ENCODE measurements around the gene TSPAN15.

Gene TSPAN15

GRCh38 chr10:69489506-69490090, 38.3 kb downstream of the TSPAN15 start:
- DNase-seq: no peak

- DNase-seq: no peak
These were observed 39.6 kb downstream of the TSPAN15 start for GRCh38 chr10:69490876-69491275.

- no peak for DNase-seq
These were observed 40.3 kb downstream of the TSPAN15 start for GRCh38 chr10:69491611-69492010.

GRCh38 chr10:69492091-69492745, 41.0 kb downstream of the TSPAN15 start:
- no peak for DNase-seq

- no peak for DNase-seq
These were observed 41.6 kb downstream of the TSPAN15 start for GRCh38 chr10:69492746-69493462.

- no peak for DNase-seq
These were observed 43.6 kb downstream of the TSPAN15 start for GRCh38 chr10:69494626-69495558.

GRCh38 chr10:69495666-69496065, 44.4 kb downstream of the TSPAN15 start:
- no peak for DNase-seq

GRCh38 chr10:69496352-69497230, 45.3 kb downstream of the TSPAN15 start:
- DNase-seq: no peak

GRCh38 chr10:69497231-69497561, 45.9 kb downstream of the TSPAN15 start:
- DNase-seq: no peak

- no peak for DNase-seq
These were observed 46.5 kb downstream of the TSPAN15 start for GRCh38 chr10:69497611-69498390.

- no peak for DNase-seq
These were observed 47.6 kb downstream of the TSPAN15 start for GRCh38 chr10:69498711-69499471.

GRCh38 chr10:69499726-69500689, 48.7 kb downstream of the TSPAN15 start:
- DNase-seq: no peak

GRCh38 chr10:69500864-69501468, 49.7 kb downstream of the TSPAN15 start:
- no peak for DNase-seq

GRCh38 chr10:69501657-69502056, 50.4 kb downstream of the TSPAN15 start:
- no peak for DNase-seq

GRCh38 chr10:69502589-69502988, 51.3 kb downstream of the TSPAN15 start:
- DNase-seq: no peak

GRCh38 chr10:69503001-69503895, 52.0 kb downstream of the TSPAN15 start:
- no peak for DNase-seq

- DNase-seq: no peak
These were observed 52.6 kb downstream of the TSPAN15 start for GRCh38 chr10:69503896-69504265.
